CD4-positive, alpha-beta T cell treated with Interferon gamma for 1 hour (primary cell): ENCODE measurements around the gene OR2T34.
"Not testable (repeated sequence)": the region's sequence is repeated elsewhere in the genome, so short reads cannot be mapped to it uniquely, and the experiment has no call there.

Experiments
- DNase-seq: peaks from one replicate; pipeline ENCODE4 v3.0.0-alpha.2; 2020

Gene OR2T34

GRCh38 chr1:248551027-248551426, 23.5 kb downstream of the OR2T34 start:
- not testable (repeated sequence) for DNase-seq

GRCh38 chr1:248547383-248547782, 27.2 kb downstream of the OR2T34 start:
- DNase-seq: not testable (repeated sequence)

GRCh38 chr1:248537449-248537848, 37.1 kb downstream of the OR2T34 start:
- not testable (repeated sequence) for DNase-seq
